Esophagus squamous epithelium (tissue), 4 donors: ENCODE measurements around the gene SGIP1.

Experiments used
- CTCF ChIP-seq, 6 experiments: fragments of 450-650 bp in 4 of 6; fragments of 200-600 bp in 2 of 6; sonication (generic) in 2 of 6; IDR thresholded peaks; one replicate each; pipeline ENCODE4 v1.5.1; 2016 to 2019; ENCODE audit warnings: antibody characterized with exemption in 6 of 6, mild to moderate bottlenecking in 4 of 6, moderate library complexity in 4 of 6
- POLR2A ChIP-seq, 4 donors: fragments of 450-650 bp; IDR thresholded peaks; one replicate each; pipeline ENCODE4 v1.6.1; 2017; ENCODE audit warnings: antibody characterized with exemption in 4 of 4, mild to moderate bottlenecking in 4 of 4, moderate library complexity in 3 of 4

GRCh38 chr1:66770240-66770639, 236.3 kb downstream of the SGIP1 start:
- TF ChIP-seq CTCF (IDR thresholded peaks at IDR 0.05) (no peak), POLR2A (IDR thresholded peaks at IDR 0.05) (no peak)
